ENCODE data around the gene HCN4. TPM values are rescaled to one million over a fixed set of nuclear protein-coding genes. Genes with fewer than 3 reads are reported as not detected.

The HCN4 gene
- total RNA-seq, 4 donors from 2014 or later, result not detected

- Histone ChIP-seq H3K36me3 (no peaks in the 10 kb centered on the region), H3K9me3 (no peaks in the 10 kb centered on the region), H3K27me3 (peaks cover 0 to 52% (median 0%) of the 10 kb centered on the region in 4 donors), H3K4me3 (no peak overlapping the region), H3K27ac (no peak overlapping the region), H3K4me1 (no peaks in the 10 kb centered on the region)
- no peak for DNase-seq
- TF ChIP-seq POLR2A (IDR thresholded peaks at IDR 0.05) (no peak), CTCF (IDR thresholded peaks at IDR 0.05) (no peak)
- intact Hi-C loops (cut with DNase I), result no loop called here
Measured at GRCh38 chr15:73349191-73349590, 19.6 kb downstream of the HCN4 start.

- Histone ChIP-seq H3K4me3 (no peak overlapping the region), H3K9me3 (no peaks in the 10 kb centered on the region), H3K27ac (no peak overlapping the region), H3K4me1 (no peaks in the 10 kb centered on the region), H3K36me3 (no peaks in the 10 kb centered on the region), H3K27me3 (peaks cover 0 to 42% (median 0%) of the 10 kb centered on the region in 4 donors)
- DNase-seq, result no peak
- 20 to 24% methylated on average over 9 of the region's 9 CpGs for WGBS, 2 donors
- no peak for TF ChIP-seq POLR2A (IDR thresholded peaks at IDR 0.05)
- TF ChIP-seq CTCF (IDR thresholded peaks at IDR 0.05), result no peak
- intact Hi-C loops (cut with DNase I), result no loop called here
Measured at GRCh38 chr15:73346735-73347312, 21.9 kb downstream of the HCN4 start.

- TF ChIP-seq CTCF (IDR thresholded peaks at IDR 0.05) (no peak), POLR2A (IDR thresholded peaks at IDR 0.05) (no peak)
- Histone ChIP-seq H3K27ac (no peak overlapping the region), H3K9me3 (no peaks in the 10 kb centered on the region), H3K4me1 (no peaks in the 10 kb centered on the region), H3K4me3 (no peak overlapping the region), H3K36me3 (no peaks in the 10 kb centered on the region), H3K27me3 (peaks cover 0 to 34% (median 0%) of the 10 kb centered on the region in 4 donors)
- no peak for DNase-seq
- intact Hi-C loops (cut with DNase I), result no loop called here
- WGBS, 2 donors, result 66 to 73% methylated on average over 7 of the region's 7 CpGs
Measured at GRCh38 chr15:73345658-73346057, 23.1 kb downstream of the HCN4 start.

- Histone ChIP-seq H3K27me3 (peaks cover 0 to 34% (median 0%) of the 10 kb centered on the region in 4 donors), H3K27ac (no peak overlapping the region), H3K9me3 (no peaks in the 10 kb centered on the region), H3K36me3 (no peaks in the 10 kb centered on the region), H3K4me1 (no peaks in the 10 kb centered on the region), H3K4me3 (no peak overlapping the region)
- no peak for TF ChIP-seq CTCF (IDR thresholded peaks at IDR 0.05)
- no peak for TF ChIP-seq POLR2A (IDR thresholded peaks at IDR 0.05)
- WGBS, 2 donors, result 49% methylated on average over 2 of the region's 3 CpGs; no CpG with 5 or more reads in 1 of the 2 donors
- no peak for DNase-seq
- intact Hi-C loops (cut with DNase I), result no loop called here
Measured at GRCh38 chr15:73344056-73344455, 24.7 kb downstream of the HCN4 start.

- Histone ChIP-seq H3K27me3 (peaks cover 0 to 26% (median 0%) of the 10 kb centered on the region in 4 donors), H3K36me3 (no peaks in the 10 kb centered on the region), H3K9me3 (no peaks in the 10 kb centered on the region), H3K4me1 (no peaks in the 10 kb centered on the region), H3K4me3 (no peak overlapping the region), H3K27ac (no peak overlapping the region)
- DNase-seq, result no peak
- 62 to 63% methylated on average over 2 to 7 of the region's 14 CpGs for WGBS, 2 donors
- intact Hi-C loops (cut with DNase I), result no loop called here
- TF ChIP-seq POLR2A (IDR thresholded peaks at IDR 0.05) (no peak), CTCF (IDR thresholded peaks at IDR 0.05) (no peak)
Measured at GRCh38 chr15:73341886-73342600, 26.7 kb downstream of the HCN4 start.

All from esophagus squamous epithelium (tissue), 5 donors.